ENCODE results near the gene NDUFAF8.

Gene NDUFAF8

DNA sequence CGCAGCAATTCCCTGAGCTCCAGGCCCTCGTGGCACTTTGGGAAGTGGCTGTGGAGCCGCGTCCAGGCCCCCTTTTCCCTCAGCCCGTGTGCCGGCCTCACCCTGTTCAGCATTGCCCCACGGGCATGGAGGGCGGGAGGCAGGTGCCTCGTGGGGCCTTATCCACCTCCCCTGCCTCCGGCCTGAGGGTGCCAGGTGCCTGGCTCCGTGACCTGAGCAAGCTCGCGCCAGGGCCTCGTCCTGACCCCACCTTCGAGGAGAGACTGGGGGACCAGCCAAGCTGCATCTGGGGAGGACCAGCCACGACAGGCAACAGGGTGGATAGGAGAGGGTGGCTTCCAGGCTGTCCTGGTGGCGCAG is 46.1 kb upstream of the NDUFAF8 start:
- no peak overlapping the region for H3K27ac ChIP-seq
- TF ChIP-seq ZFX (IDR thresholded peaks at IDR 0.05) = no peak
- TF ChIP-seq, protein P1, sequence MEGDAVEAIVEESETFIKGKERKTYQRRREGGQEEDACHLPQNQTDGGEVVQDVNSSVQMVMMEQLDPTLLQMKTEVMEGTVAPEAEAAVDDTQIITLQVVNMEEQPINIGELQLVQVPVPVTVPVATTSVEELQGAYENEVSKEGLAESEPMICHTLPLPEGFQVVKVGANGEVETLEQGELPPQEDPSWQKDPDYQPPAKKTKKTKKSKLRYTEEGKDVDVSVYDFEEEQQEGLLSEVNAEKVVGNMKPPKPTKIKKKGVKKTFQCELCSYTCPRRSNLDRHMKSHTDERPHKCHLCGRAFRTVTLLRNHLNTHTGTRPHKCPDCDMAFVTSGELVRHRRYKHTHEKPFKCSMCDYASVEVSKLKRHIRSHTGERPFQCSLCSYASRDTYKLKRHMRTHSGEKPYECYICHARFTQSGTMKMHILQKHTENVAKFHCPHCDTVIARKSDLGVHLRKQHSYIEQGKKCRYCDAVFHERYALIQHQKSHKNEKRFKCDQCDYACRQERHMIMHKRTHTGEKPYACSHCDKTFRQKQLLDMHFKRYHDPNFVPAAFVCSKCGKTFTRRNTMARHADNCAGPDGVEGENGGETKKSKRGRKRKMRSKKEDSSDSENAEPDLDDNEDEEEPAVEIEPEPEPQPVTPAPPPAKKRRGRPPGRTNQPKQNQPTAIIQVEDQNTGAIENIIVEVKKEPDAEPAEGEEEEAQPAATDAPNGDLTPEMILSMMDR (conservative IDR thresholded peaks at IDR 0.05) = no peak

GRCh38 chr17:81193470-81194224 is 45.5 kb upstream of the NDUFAF8 start:
- H3K27ac ChIP-seq = no peak overlapping the region
- no peak for TF ChIP-seq ZFX (IDR thresholded peaks at IDR 0.05)
- TF ChIP-seq, protein P1 (conservative IDR thresholded peaks at IDR 0.05) = no peak

DNA sequence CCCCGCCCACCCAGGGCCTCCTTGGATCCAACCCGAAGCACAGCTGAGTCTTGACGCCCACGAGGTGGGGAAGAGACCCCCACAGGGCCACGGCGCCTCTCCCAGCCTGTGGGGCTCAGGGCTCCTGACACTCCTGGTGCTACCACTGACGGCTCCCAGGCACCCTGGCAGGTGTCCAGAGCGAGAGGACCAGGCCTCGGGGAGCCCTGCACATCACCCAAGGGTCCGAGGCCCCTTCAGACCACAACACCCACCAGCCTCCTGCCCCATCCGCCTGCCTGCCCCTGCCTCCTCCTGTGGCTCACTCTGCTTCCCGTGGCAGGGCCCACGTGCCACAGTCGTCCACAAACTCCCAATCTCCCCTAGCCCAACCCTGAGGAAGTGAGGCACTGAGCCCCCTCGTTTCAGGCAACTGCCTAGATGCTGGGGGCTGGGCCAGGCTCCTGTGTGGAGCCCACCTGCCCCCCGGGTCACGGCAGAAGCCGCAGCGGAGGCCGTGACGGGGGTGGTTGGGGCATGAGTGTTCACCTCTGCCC is 44.8 kb upstream of the NDUFAF8 start:
- TF ChIP-seq ZFX (IDR thresholded peaks at IDR 0.05) = no peak
- TF ChIP-seq, protein P1 (conservative IDR thresholded peaks at IDR 0.05) = no peak
- H3K27ac ChIP-seq = no peak overlapping the region

- TF ChIP-seq, protein P1 (conservative IDR thresholded peaks at IDR 0.05) = no peak
- no peak for TF ChIP-seq ZFX (IDR thresholded peaks at IDR 0.05)
- no peak overlapping the region for H3K27ac ChIP-seq
These were observed 43.9 kb upstream of the NDUFAF8 start for GRCh38 chr17:81194941-81195901.

- H3K27ac ChIP-seq = no peak overlapping the region
- TF ChIP-seq, protein P1 (conservative IDR thresholded peaks at IDR 0.05) = no peak
- TF ChIP-seq ZFX (IDR thresholded peaks at IDR 0.05) = no peak
These were observed 43.1 kb upstream of the NDUFAF8 start for GRCh38 chr17:81195941-81196495.

DNA sequence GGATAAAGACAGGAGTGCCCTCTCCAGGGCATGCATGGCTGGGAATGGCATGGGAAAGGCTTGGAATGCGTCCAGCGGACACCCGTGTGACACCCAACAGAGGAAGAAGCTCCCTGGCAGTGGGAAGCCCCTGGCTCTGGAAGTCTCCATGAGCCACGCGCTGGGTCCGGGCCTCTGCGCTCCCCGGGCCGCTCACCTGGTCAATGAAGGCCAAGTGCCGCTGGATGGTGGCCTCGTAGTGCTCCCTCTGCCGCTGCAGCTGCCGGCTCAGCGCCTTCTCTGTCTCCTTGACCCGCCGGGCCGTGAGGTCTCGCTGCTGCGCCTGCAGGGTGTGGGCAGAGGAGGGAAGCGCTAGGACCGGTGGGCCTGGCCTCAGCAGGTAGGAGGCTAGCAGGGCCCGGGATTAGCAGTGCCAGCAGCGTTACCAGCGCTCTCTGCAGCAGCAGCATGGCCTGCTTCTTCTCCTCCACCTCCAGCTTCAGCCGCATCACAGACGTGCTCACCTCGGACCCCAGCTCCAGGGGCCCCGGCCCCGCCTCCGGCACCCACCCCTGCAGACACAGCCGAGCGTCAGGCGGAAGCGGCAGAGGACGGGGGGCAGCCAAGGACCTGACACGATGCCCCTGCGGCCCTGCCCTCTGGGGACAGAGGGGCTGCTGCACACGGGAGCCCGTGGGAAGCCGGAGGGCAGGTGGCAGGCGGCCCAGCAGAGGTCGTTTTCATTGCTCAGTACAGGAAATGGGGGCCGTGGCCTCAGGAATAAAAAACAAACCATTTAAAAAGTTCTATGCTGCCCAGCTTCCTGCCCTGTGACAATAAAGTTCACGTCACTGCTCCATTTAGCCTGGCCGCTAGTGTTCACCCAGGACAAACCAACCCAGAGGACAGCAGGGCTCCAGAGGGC is 42.4 kb upstream of the NDUFAF8 start:
- TF ChIP-seq, protein P1 (conservative IDR thresholded peaks at IDR 0.05) = no peak
- TF ChIP-seq ZFX (IDR thresholded peaks at IDR 0.05) = no peak
- no peak overlapping the region for H3K27ac ChIP-seq
